Activated naive CD4-positive, alpha-beta T cell treated with anti-CD3 and anti-CD28 coated beads, Interleukin-2, amount 50 U/mL, for 72 hours (primary cell): Measurements from ENCODE around the gene GUCY2C. TPM values are rescaled to one million over a fixed set of nuclear protein-coding genes. Genes with fewer than 3 reads are reported as not detected.
A peak's percentile ranks its signal among the peaks of the same experiment; 100 is the strongest.

ENCODE experiments used
- ATAC-seq, 2 donors: fragments of 150-1000 bp; cut with Tn5 transposase; 2 replicates each; pipeline ENCODE4 v1.10.0; 2021; ENCODE audit warnings: mild to moderate bottlenecking in 2 of 2, moderate library complexity in 2 of 2
- DNase-seq, 2 donors: peaks; one replicate each; pipeline ENCODE4 v3.0.0; 2021 to 2022; ENCODE audit warnings: low spot score in 2 of 2
- H3K27ac Mint-ChIP-seq, 2 donors: one replicate each; pipeline ENCODE4 v1.8.0; 2022; ENCODE audit warnings: mild to moderate bottlenecking in 2 of 2, mixed read lengths in 2 of 2
- H3K36me3 Mint-ChIP-seq, 2 donors: one replicate each; pipeline ENCODE4 v1.8.0; 2022; ENCODE audit warnings: mixed read lengths in 2 of 2
- H3K9me3 Mint-ChIP-seq, 2 donors: one replicate each; pipeline ENCODE4 v1.8.0; 2022; ENCODE audit warnings: mixed read lengths in 2 of 2
- total RNA-seq, 2 donors: library from RNA; stranded (reverse); gene quantifications; one replicate each; pipeline ENCODE4 v1.2.3, GENCODE V29; 2022

GUCY2C gene
- total RNA-seq, 2 donors from 2014 or later = not detected

DNA sequence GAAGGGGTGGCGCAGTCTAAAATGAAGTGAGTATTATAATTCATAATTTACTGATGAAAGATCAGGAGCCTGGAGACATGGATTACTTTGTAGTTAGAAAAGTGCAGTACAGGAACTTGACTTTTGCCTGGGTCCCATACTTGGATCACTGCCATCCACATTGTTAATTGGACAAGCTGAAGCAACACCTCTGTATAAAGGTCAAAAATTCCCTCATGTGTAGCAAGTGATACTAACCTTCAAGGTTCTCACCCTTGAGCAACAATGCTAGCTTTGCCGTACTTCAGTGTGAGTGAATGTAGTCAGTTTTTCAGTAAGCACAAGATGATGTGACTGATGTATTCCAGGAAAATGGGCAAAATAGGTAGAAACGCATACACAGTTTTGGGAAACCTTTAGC lies 84.1 kb downstream of the GUCY2C start:
- DNase-seq (no peak), ATAC-seq (no peak)
- peaks cover 0 to 7% of the 10 kb centered on the region in 2 donors for H3K36me3 Mint-ChIP-seq
- no peak overlapping the region for H3K27ac Mint-ChIP-seq
- H3K9me3 Mint-ChIP-seq = peaks cover 12 to 17% of the 10 kb centered on the region in 2 donors

- H3K9me3 Mint-ChIP-seq = peaks cover 14 to 20% of the 10 kb centered on the region in 2 donors
Observed at GRCh38 chr12:14611640-14612203, 84.7 kb downstream of the GUCY2C start.

DNA sequence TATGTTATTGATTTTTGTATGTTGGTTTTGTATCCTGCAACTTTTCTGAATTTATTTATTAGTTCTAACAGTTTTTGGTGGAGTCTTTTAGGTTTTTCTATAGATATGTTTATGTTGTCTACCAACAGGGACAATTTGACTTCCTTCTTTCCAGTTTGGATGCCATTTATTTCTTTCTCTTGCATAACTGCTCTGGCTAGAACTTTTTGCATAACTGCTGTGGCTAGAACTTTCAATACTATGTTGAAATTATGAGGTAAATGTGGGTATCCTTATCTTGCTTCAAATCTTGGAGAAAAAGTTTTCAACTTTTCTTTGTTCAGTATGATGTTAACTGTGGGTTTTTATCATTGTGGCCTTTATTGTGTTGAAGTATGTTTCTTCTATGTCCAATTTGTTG lies 88.8 kb downstream of the GUCY2C start:
- Mint-ChIP-seq H3K36me3 (peaks cover 14% of the 10 kb centered on the region in 2 donors), H3K27ac (no peak overlapping the region), H3K9me3 (peaks cover 29 to 33% of the 10 kb centered on the region in 2 donors)
- ATAC-seq (no peak), DNase-seq (no peak)

More at GRCh38 chr12:14611640-14612203, 84.7 kb downstream of the GUCY2C start:
- DNase-seq (no peak), ATAC-seq (no peak)
- Mint-ChIP-seq H3K27ac (no peak overlapping the region), H3K36me3 (peaks cover 0 to 7% of the 10 kb centered on the region in 2 donors)

- ATAC-seq = no peak
- no peak for DNase-seq
- Mint-ChIP-seq H3K36me3 (peaks cover 7 to 14% of the 10 kb centered on the region in 2 donors), H3K27ac (no peak overlapping the region), H3K9me3 (peaks cover 29 to 32% of the 10 kb centered on the region in 2 donors)
Observed at GRCh38 chr12:14605401-14605989, 90.9 kb downstream of the GUCY2C start.

GRCh38 chr12:14601692-14602478 lies 94.5 kb downstream of the GUCY2C start:
- ATAC-seq = no peak
- Mint-ChIP-seq H3K9me3 (peaks cover 23 to 28% of the 10 kb centered on the region in 2 donors), H3K36me3 (peaks cover 14 to 23% of the 10 kb centered on the region in 2 donors), H3K27ac (no peak overlapping the region)
- no peak for DNase-seq

DNA sequence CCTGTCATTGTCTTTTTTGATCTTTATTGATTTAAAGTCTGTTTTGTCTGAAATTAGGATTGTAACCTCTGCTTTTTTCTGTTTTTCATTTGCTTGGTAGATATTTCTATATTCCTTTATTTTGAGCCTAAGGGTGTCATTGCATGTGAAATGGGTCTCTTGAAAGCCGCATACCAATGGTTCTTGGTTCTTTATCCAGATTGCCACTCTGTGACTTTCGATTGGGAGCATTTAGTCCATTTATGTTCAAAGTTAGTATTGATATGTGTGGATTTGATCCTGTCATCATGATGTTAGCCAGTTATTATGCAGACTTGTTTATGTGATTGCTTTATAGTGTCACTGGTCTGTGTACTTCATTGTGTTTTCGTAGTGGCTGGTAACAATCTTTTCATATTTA lies 98.9 kb downstream of the GUCY2C start:
- Mint-ChIP-seq H3K27ac (no peak overlapping the region), H3K36me3 (peaks cover 0 to 16% of the 10 kb centered on the region in 2 donors), H3K9me3 (peaks cover 12 to 13% of the 10 kb centered on the region in 2 donors)
- DNase-seq = no peak
- ATAC-seq = no peak

- no peak for DNase-seq
- peaks cover 0 to 3% of the 10 kb centered on the region in 2 donors for H3K9me3 Mint-ChIP-seq
- no peaks in the 10 kb centered on the region for H3K36me3 Mint-ChIP-seq
- no peak overlapping the region for H3K27ac Mint-ChIP-seq
- ATAC-seq = no peak
Observed at GRCh38 chr12:14591719-14592118, 104.7 kb downstream of the GUCY2C start.

GRCh38 chr12:14589169-14590004 lies 107.0 kb downstream of the GUCY2C start:
- H3K9me3 Mint-ChIP-seq = no peaks in the 10 kb centered on the region
- ATAC-seq (no peak), DNase-seq (no peak)
- no peak overlapping the region for H3K27ac Mint-ChIP-seq
- no peaks in the 10 kb centered on the region for H3K36me3 Mint-ChIP-seq

- Mint-ChIP-seq H3K27ac (no peak overlapping the region), H3K36me3 (no peaks in the 10 kb centered on the region), H3K9me3 (no peaks in the 10 kb centered on the region)
- no peak for DNase-seq
- no peak for ATAC-seq
Observed at GRCh38 chr12:14588571-14588970, 107.8 kb downstream of the GUCY2C start.

- DNase-seq (no peak), ATAC-seq (no peak)
- H3K27ac Mint-ChIP-seq = no peak overlapping the region
- H3K36me3 Mint-ChIP-seq = no peaks in the 10 kb centered on the region
- peaks cover 0 to 4% of the 10 kb centered on the region in 2 donors for H3K9me3 Mint-ChIP-seq
Observed at GRCh38 chr12:14578646-14579045, 117.8 kb downstream of the GUCY2C start.

DNA sequence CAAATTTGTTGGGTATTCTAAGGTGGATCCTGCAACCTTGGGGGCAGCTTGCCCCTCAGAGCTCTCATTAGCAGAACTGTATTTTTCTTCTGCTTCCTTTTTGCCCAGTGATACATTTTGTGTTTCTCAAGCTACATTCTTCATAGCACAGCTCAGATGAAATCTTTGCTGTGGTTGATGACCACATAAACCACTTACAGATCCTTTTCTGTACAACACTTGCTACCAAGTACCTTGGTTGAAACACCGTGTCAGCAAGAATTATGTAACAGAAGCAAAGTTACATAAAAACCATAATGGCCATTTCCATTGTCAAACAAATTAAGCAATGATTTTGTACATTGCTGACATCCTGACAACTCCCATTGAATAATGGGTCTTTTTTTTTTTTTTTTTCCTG lies 119.1 kb downstream of the GUCY2C start:
- Mint-ChIP-seq H3K36me3 (no peaks in the 10 kb centered on the region), H3K27ac (no peak overlapping the region), H3K9me3 (peaks cover 0 to 4% of the 10 kb centered on the region in 2 donors)
- no peak for DNase-seq
- peak in 1 of 2 donors; percentile 46 for ATAC-seq

DNA sequence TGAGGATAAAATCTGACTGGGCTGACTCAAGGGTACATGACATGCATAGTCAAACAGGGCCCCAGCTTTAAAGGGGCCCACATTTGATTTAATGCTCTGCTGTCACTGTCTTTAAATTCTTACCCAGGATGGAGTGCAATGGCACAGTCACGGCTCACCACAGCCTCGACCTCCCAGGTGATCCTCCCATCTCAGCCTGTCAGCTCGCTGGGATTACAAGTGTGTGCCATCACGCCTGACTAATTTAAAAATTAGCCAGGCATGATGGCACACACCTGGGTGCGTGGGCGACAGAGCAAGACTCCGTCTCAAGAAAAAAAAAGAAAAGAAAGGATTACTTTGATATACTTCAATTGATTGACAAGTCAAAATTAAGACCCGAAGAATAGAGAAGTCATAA lies 119.5 kb downstream of the GUCY2C start:
- ATAC-seq = no peak
- no peak overlapping the region for H3K27ac Mint-ChIP-seq
- H3K36me3 Mint-ChIP-seq = no peaks in the 10 kb centered on the region
- H3K9me3 Mint-ChIP-seq = peaks cover 0 to 4% of the 10 kb centered on the region in 2 donors
- no peak for DNase-seq

GRCh38 chr12:14575585-14575984 lies 120.8 kb downstream of the GUCY2C start:
- H3K36me3 Mint-ChIP-seq = no peaks in the 10 kb centered on the region
- H3K9me3 Mint-ChIP-seq = peaks cover 0 to 4% of the 10 kb centered on the region in 2 donors
- DNase-seq (no peak), ATAC-seq (no peak)
- H3K27ac Mint-ChIP-seq = no peak overlapping the region

GRCh38 chr12:14573118-14573517 lies 123.3 kb downstream of the GUCY2C start:
- no peak for ATAC-seq
- no peak for DNase-seq
- Mint-ChIP-seq H3K36me3 (peaks cover 0 to 3% of the 10 kb centered on the region in 2 donors), H3K27ac (no peak overlapping the region), H3K9me3 (peaks cover 0 to 3% of the 10 kb centered on the region in 2 donors)

- H3K27ac Mint-ChIP-seq = no peak overlapping the region
- no peak for ATAC-seq
- H3K9me3 Mint-ChIP-seq = no peaks in the 10 kb centered on the region
- peaks cover 0 to 5% of the 10 kb centered on the region in 2 donors for H3K36me3 Mint-ChIP-seq
- DNase-seq = no peak
Observed at GRCh38 chr12:14572401-14572800, 124.0 kb downstream of the GUCY2C start.

DNA sequence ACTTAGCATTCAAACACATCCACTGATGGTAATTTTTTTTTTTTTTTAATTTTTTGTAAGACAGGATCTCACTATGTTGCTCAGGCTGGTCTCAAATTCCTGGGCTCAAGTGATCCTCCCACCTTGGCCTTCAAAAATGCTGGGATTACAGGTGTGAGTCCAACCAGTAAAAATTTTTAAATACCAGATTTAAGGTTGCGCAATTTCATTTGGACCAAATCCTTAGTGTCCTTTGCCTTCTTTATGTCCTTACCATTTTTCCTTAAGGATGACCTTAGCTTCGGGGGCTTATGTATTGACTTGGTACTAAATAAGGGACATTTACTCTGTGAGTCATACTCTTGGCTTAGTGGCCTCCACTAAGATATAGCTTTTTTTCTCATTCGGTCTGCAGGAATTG lies 124.6 kb downstream of the GUCY2C start:
- DNase-seq (no peak), ATAC-seq (no peak)
- H3K36me3 Mint-ChIP-seq = peaks cover 0 to 5% of the 10 kb centered on the region in 2 donors
- H3K27ac Mint-ChIP-seq = no peak overlapping the region
- H3K9me3 Mint-ChIP-seq = no peaks in the 10 kb centered on the region

- no peak overlapping the region for H3K27ac Mint-ChIP-seq
- DNase-seq (no peak), ATAC-seq (no peak)
- H3K9me3 Mint-ChIP-seq = no peaks in the 10 kb centered on the region
- H3K36me3 Mint-ChIP-seq = peaks cover 0 to 5% of the 10 kb centered on the region in 2 donors
Observed at GRCh38 chr12:14570231-14570630, 126.2 kb downstream of the GUCY2C start.
